ENCODE data around the gene ITGB8.
A peak's percentile ranks its signal among the peaks of the same experiment; 100 is the strongest.

ITGB8 gene

GRCh38 chr7:20307119-20307518 lies 23.6 kb upstream of the ITGB8 start:
- H2AFZ ChIP-seq (ENCODE audit: low read length, unreplicated experiment): no peak overlapping the region
- H3K79me2 ChIP-seq (ENCODE audit: control insufficient read depth, insufficient read depth, low read length, unreplicated experiment): no peaks in the 10 kb centered on the region
- H3K36me3 ChIP-seq (ENCODE audit: insufficient read depth, low read length): no peaks in the 10 kb centered on the region
- H3K4me1 ChIP-seq (ENCODE audit: control insufficient read depth, insufficient read depth, low read length, unreplicated experiment): peaks cover 12% of the 10 kb centered on the region
- H3K27me3 ChIP-seq (ENCODE audit: insufficient read depth, low read length): no peaks in the 10 kb centered on the region
- H3K27ac ChIP-seq (ENCODE audit: low read depth, low read length): peak overlapping the region; percentile 54
- H3K4me3 ChIP-seq (ENCODE audit: low read depth, low read length): no peak overlapping the region

- H3K79me2 ChIP-seq (ENCODE audit: control insufficient read depth, insufficient read depth, low read length, unreplicated experiment): no peaks in the 10 kb centered on the region
- H3K4me1 ChIP-seq (ENCODE audit: control insufficient read depth, insufficient read depth, low read length, unreplicated experiment): peaks cover 12% of the 10 kb centered on the region
- no peak overlapping the region for H3K4me3 ChIP-seq (ENCODE audit: low read depth, low read length)
- no peaks in the 10 kb centered on the region for H3K36me3 ChIP-seq (ENCODE audit: insufficient read depth, low read length)
- H2AFZ ChIP-seq (ENCODE audit: low read length, unreplicated experiment): no peak overlapping the region
- H3K27me3 ChIP-seq (ENCODE audit: insufficient read depth, low read length): no peaks in the 10 kb centered on the region
- no peak overlapping the region for H3K27ac ChIP-seq (ENCODE audit: low read depth, low read length)
Observed at GRCh38 chr7:20307901-20308300, 22.8 kb upstream of the ITGB8 start.

- H3K36me3 ChIP-seq (ENCODE audit: insufficient read depth, low read length): no peaks in the 10 kb centered on the region
- no peak overlapping the region for H3K4me3 ChIP-seq (ENCODE audit: low read depth, low read length)
- peaks cover 12% of the 10 kb centered on the region for H3K4me1 ChIP-seq (ENCODE audit: control insufficient read depth, insufficient read depth, low read length, unreplicated experiment)
- no peak overlapping the region for H3K27ac ChIP-seq (ENCODE audit: low read depth, low read length)
- no peaks in the 10 kb centered on the region for H3K79me2 ChIP-seq (ENCODE audit: control insufficient read depth, insufficient read depth, low read length, unreplicated experiment)
- no peaks in the 10 kb centered on the region for H3K27me3 ChIP-seq (ENCODE audit: insufficient read depth, low read length)
- H2AFZ ChIP-seq (ENCODE audit: low read length, unreplicated experiment): no peak overlapping the region
Observed at GRCh38 chr7:20310301-20310700, 20.4 kb upstream of the ITGB8 start.

- Histone ChIP-seq H2AFZ (ENCODE audit: low read length, unreplicated experiment) (no peak overlapping the region), H3K27ac (ENCODE audit: low read depth, low read length) (no peak overlapping the region), H3K4me1 (ENCODE audit: control insufficient read depth, insufficient read depth, low read length, unreplicated experiment) (peaks cover 12% of the 10 kb centered on the region), H3K79me2 (ENCODE audit: control insufficient read depth, insufficient read depth, low read length, unreplicated experiment) (no peaks in the 10 kb centered on the region), H3K4me3 (ENCODE audit: low read depth, low read length) (no peak overlapping the region), H3K36me3 (ENCODE audit: insufficient read depth, low read length) (no peaks in the 10 kb centered on the region), H3K27me3 (ENCODE audit: insufficient read depth, low read length) (no peaks in the 10 kb centered on the region)
Observed at GRCh38 chr7:20310963-20311742, 19.5 kb upstream of the ITGB8 start.

DNA sequence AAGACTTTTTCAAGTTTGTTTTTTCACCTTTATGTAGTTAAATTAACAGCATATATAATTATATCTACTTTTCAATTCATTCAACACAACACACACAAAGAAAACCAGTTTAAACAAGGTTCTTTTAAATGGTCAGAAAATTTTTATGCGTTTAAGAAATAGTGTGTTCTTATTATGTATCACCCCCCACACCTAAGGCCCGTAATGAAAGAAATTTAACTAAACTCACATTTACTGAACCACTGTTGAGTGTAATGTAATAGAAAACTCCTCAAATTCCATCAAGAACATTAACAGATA lies 19.0 kb upstream of the ITGB8 start:
- H3K4me3 ChIP-seq (ENCODE audit: low read depth, low read length): no peak overlapping the region
- no peak overlapping the region for H2AFZ ChIP-seq (ENCODE audit: low read length, unreplicated experiment)
- no peaks in the 10 kb centered on the region for H3K27me3 ChIP-seq (ENCODE audit: insufficient read depth, low read length)
- peaks cover 9% of the 10 kb centered on the region for H3K4me1 ChIP-seq (ENCODE audit: control insufficient read depth, insufficient read depth, low read length, unreplicated experiment)
- no peaks in the 10 kb centered on the region for H3K79me2 ChIP-seq (ENCODE audit: control insufficient read depth, insufficient read depth, low read length, unreplicated experiment)
- H3K27ac ChIP-seq (ENCODE audit: low read depth, low read length): no peak overlapping the region
- H3K36me3 ChIP-seq (ENCODE audit: insufficient read depth, low read length): no peaks in the 10 kb centered on the region

DNA sequence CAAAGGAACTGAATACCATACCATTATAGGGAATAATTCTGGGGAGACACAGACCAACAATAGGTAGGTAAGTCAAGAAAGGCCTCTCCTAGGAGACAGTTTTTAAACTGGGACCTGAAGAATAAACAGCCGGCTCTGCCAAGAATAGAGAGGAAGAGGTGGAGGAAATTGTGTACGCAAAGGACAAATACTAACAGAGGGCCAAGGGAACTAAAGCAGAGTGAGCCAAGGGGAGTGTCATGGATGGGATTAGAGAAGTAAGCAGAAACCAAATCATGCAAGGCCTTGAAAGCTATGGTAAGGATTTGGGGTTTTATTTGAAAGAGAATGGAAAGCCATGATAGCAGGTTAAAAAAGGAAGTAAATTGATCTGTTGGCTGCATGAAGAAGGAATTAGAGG lies 18.1 kb upstream of the ITGB8 start:
- Histone ChIP-seq H3K79me2 (ENCODE audit: control insufficient read depth, insufficient read depth, low read length, unreplicated experiment) (no peaks in the 10 kb centered on the region), H3K4me3 (ENCODE audit: low read depth, low read length) (no peak overlapping the region), H2AFZ (ENCODE audit: low read length, unreplicated experiment) (no peak overlapping the region), H3K4me1 (ENCODE audit: control insufficient read depth, insufficient read depth, low read length, unreplicated experiment) (peaks cover 6% of the 10 kb centered on the region), H3K27me3 (ENCODE audit: insufficient read depth, low read length) (no peaks in the 10 kb centered on the region), H3K36me3 (ENCODE audit: insufficient read depth, low read length) (no peaks in the 10 kb centered on the region), H3K27ac (ENCODE audit: low read depth, low read length) (no peak overlapping the region)

DNA sequence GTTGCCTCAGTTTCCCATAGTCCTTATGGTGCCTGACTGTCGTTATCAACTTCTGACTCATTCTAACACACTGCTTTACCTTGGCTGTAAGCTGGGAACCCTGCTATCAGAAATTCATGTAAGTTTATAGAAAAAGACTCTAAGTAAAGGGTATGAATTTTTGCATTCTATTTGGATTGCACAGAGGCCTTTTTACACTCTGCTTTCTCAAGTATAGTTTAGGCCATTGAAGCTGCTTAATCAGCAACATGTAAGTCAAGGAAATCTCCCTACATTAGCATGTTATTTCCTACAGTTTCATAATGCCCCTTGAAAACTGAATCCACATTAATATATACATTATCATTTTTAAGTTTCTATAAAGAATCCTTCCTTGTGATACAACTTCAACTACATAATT lies 17.1 kb upstream of the ITGB8 start:
- no peaks in the 10 kb centered on the region for H3K79me2 ChIP-seq (ENCODE audit: control insufficient read depth, insufficient read depth, low read length, unreplicated experiment)
- no peaks in the 10 kb centered on the region for H3K36me3 ChIP-seq (ENCODE audit: insufficient read depth, low read length)
- peaks cover 6% of the 10 kb centered on the region for H3K4me1 ChIP-seq (ENCODE audit: control insufficient read depth, insufficient read depth, low read length, unreplicated experiment)
- no peaks in the 10 kb centered on the region for H3K27me3 ChIP-seq (ENCODE audit: insufficient read depth, low read length)
- no peak overlapping the region for H3K4me3 ChIP-seq (ENCODE audit: low read depth, low read length)
- H2AFZ ChIP-seq (ENCODE audit: low read length, unreplicated experiment): no peak overlapping the region
- no peak overlapping the region for H3K27ac ChIP-seq (ENCODE audit: low read depth, low read length)

GRCh38 chr7:20314198-20314597 lies 16.5 kb upstream of the ITGB8 start:
- H3K36me3 ChIP-seq (ENCODE audit: insufficient read depth, low read length): no peaks in the 10 kb centered on the region
- no peaks in the 10 kb centered on the region for H3K79me2 ChIP-seq (ENCODE audit: control insufficient read depth, insufficient read depth, low read length, unreplicated experiment)
- peaks cover 6% of the 10 kb centered on the region for H3K4me1 ChIP-seq (ENCODE audit: control insufficient read depth, insufficient read depth, low read length, unreplicated experiment)
- no peak overlapping the region for H3K4me3 ChIP-seq (ENCODE audit: low read depth, low read length)
- H3K27ac ChIP-seq (ENCODE audit: low read depth, low read length): no peak overlapping the region
- no peak overlapping the region for H2AFZ ChIP-seq (ENCODE audit: low read length, unreplicated experiment)
- H3K27me3 ChIP-seq (ENCODE audit: insufficient read depth, low read length): no peaks in the 10 kb centered on the region

DNA sequence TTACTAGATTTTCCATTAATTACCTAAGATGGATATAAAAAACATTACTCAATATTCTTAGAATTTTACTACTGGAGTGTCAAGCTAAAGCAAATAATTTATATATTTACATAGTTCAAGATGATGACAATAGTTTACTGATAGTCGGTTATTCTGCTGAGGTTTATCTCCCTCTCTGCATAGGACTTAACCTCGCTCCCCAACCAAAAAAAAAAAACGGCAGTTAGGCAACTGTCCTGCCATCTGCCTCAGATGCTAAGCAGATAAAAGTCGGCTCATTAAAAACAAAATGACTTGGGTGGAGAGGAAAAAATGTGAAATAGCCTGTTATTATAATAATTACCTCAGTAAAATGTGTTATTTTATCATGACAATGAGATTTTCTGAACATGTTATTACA lies 14.0 kb upstream of the ITGB8 start:
- H3K27me3 ChIP-seq (ENCODE audit: insufficient read depth, low read length): no peaks in the 10 kb centered on the region
- no peak overlapping the region for H2AFZ ChIP-seq (ENCODE audit: low read length, unreplicated experiment)
- H3K4me1 ChIP-seq (ENCODE audit: control insufficient read depth, insufficient read depth, low read length, unreplicated experiment): no peaks in the 10 kb centered on the region
- H3K79me2 ChIP-seq (ENCODE audit: control insufficient read depth, insufficient read depth, low read length, unreplicated experiment): no peaks in the 10 kb centered on the region
- no peak overlapping the region for H3K4me3 ChIP-seq (ENCODE audit: low read depth, low read length)
- no peak overlapping the region for H3K27ac ChIP-seq (ENCODE audit: low read depth, low read length)
- no peaks in the 10 kb centered on the region for H3K36me3 ChIP-seq (ENCODE audit: insufficient read depth, low read length)

- H3K4me3 ChIP-seq (ENCODE audit: low read depth, low read length): no peak overlapping the region
- no peak overlapping the region for H2AFZ ChIP-seq (ENCODE audit: low read length, unreplicated experiment)
- no peaks in the 10 kb centered on the region for H3K4me1 ChIP-seq (ENCODE audit: control insufficient read depth, insufficient read depth, low read length, unreplicated experiment)
- no peak overlapping the region for H3K27ac ChIP-seq (ENCODE audit: low read depth, low read length)
- no peaks in the 10 kb centered on the region for H3K36me3 ChIP-seq (ENCODE audit: insufficient read depth, low read length)
- H3K79me2 ChIP-seq (ENCODE audit: control insufficient read depth, insufficient read depth, low read length, unreplicated experiment): no peaks in the 10 kb centered on the region
- no peaks in the 10 kb centered on the region for H3K27me3 ChIP-seq (ENCODE audit: insufficient read depth, low read length)
Observed at GRCh38 chr7:20317413-20317812, 13.3 kb upstream of the ITGB8 start.

- Histone ChIP-seq H3K36me3 (ENCODE audit: insufficient read depth, low read length) (no peaks in the 10 kb centered on the region), H2AFZ (ENCODE audit: low read length, unreplicated experiment) (no peak overlapping the region), H3K4me1 (ENCODE audit: control insufficient read depth, insufficient read depth, low read length, unreplicated experiment) (no peaks in the 10 kb centered on the region)
Observed at GRCh38 chr7:20318933-20319332, 11.8 kb upstream of the ITGB8 start.

More at GRCh38 chr7:20318933-20319332, 11.8 kb upstream of the ITGB8 start:
- Histone ChIP-seq H3K79me2 (ENCODE audit: control insufficient read depth, insufficient read depth, low read length, unreplicated experiment) (no peaks in the 10 kb centered on the region), H3K4me3 (ENCODE audit: low read depth, low read length) (no peak overlapping the region), H3K27me3 (ENCODE audit: insufficient read depth, low read length) (no peaks in the 10 kb centered on the region), H3K27ac (ENCODE audit: low read depth, low read length) (no peak overlapping the region)
